GM21390 (cell line): ENCODE measurements around the gene ORM1.
"Not testable (repeated sequence)": the region's sequence is repeated elsewhere in the genome, so short reads cannot be mapped to it uniquely, and the experiment has no call there.

Experiments used
- ATAC-seq: cut with Tn5 transposase; IDR thresholded peaks from one replicate; pipeline ENCODE4 v1.9.1; 2021; ENCODE audit not compliant: unreplicated experiment

The ORM1 gene

GRCh38 chr9:114304416-114305188, 18.3 kb upstream of the ORM1 start:
- no peak for ATAC-seq

- ATAC-seq: no peak
Observed at GRCh38 chr9:114307899-114308267, 15.0 kb upstream of the ORM1 start.

GRCh38 chr9:114308361-114308950, 14.4 kb upstream of the ORM1 start:
- ATAC-seq: no peak

- ATAC-seq: no peak
Observed at GRCh38 chr9:114309096-114309495, 13.8 kb upstream of the ORM1 start.

GRCh38 chr9:114310471-114311450, 12.1 kb upstream of the ORM1 start:
- ATAC-seq: no peak

- no peak for ATAC-seq
Observed at GRCh38 chr9:114311571-114312512, 11.1 kb upstream of the ORM1 start.

- no peak for ATAC-seq
Observed at GRCh38 chr9:114312513-114312875, 10.4 kb upstream of the ORM1 start.

GRCh38 chr9:114313186-114313585, 9.7 kb upstream of the ORM1 start:
- ATAC-seq: no peak

GRCh38 chr9:114314256-114314867, 8.5 kb upstream of the ORM1 start:
- ATAC-seq: no peak

GRCh38 chr9:114314881-114315722, 7.8 kb upstream of the ORM1 start:
- no peak for ATAC-seq

- no peak for ATAC-seq
Observed at GRCh38 chr9:114315723-114316363, 7.1 kb upstream of the ORM1 start.

GRCh38 chr9:114316605-114317230, 6.2 kb upstream of the ORM1 start:
- ATAC-seq: no peak

- ATAC-seq: no peak
Observed at GRCh38 chr9:114317665-114318357, 5.1 kb upstream of the ORM1 start.

- ATAC-seq: no peak
Observed at GRCh38 chr9:114318416-114318815, 4.5 kb upstream of the ORM1 start.

GRCh38 chr9:114319147-114319546, 3.8 kb upstream of the ORM1 start:
- ATAC-seq: no peak

GRCh38 chr9:114320710-114321109, 2.2 kb upstream of the ORM1 start:
- not testable (repeated sequence) for ATAC-seq

GRCh38 chr9:114321759-114322158, 1.1 kb upstream of the ORM1 start:
- no peak for ATAC-seq
